HEK293T (cell line): Measurements from ENCODE around the gene AKT3.

Experiments used
- ARNT ChIP-seq: fragments of 450-650 bp; IDR thresholded peaks from 2 replicates; pipeline ENCODE4 v1.6.1; 2017; ENCODE audit warnings: mild to moderate bottlenecking
- FOXA1 ChIP-seq: fragments of 450-650 bp; IDR thresholded peaks from 2 replicates; pipeline ENCODE4 v1.6.1; 2016; ENCODE audit warnings: mild to moderate bottlenecking
- FOXK2 ChIP-seq: fragments of 450-650 bp; IDR thresholded peaks from 2 replicates; pipeline ENCODE4 v1.6.1; 2016; ENCODE audit warnings: mild to moderate bottlenecking
- SP1 ChIP-seq: fragments of 450-650 bp; IDR thresholded peaks from 2 replicates; pipeline ENCODE4 v1.6.1; 2017
- SUZ12 ChIP-seq: fragments of 450-650 bp; IDR thresholded peaks from 2 replicates; pipeline ENCODE4 v1.6.1; 2016; ENCODE audit warnings: mild to moderate bottlenecking

GRCh38 chr1:243440406-243440805, 409.6 kb downstream of the AKT3 start:
- TF ChIP-seq ARNT (no peak), SP1 (no peak), FOXA1 (no peak), SUZ12 (no peak), FOXK2 (no peak)
